C4-2B (cell line): Measurements from ENCODE around the gene MBD3L2B.
"Not testable (repeated sequence)": the region's sequence is repeated elsewhere in the genome, so short reads cannot be mapped to it uniquely, and the experiment has no call there.

Experiments
- ZFX ChIP-seq: fragments of 450-650 bp; IDR thresholded peaks from 2 replicates; pipeline ENCODE4 v1.6.1; 2017
- TF ChIP-seq, protein P1 (sequence below): fragments of 450-650 bp; conservative IDR thresholded peaks from 2 replicates; pipeline ENCODE4 v1.5.1; 2017; ENCODE audit warnings: mild to moderate bottlenecking

DNA sequence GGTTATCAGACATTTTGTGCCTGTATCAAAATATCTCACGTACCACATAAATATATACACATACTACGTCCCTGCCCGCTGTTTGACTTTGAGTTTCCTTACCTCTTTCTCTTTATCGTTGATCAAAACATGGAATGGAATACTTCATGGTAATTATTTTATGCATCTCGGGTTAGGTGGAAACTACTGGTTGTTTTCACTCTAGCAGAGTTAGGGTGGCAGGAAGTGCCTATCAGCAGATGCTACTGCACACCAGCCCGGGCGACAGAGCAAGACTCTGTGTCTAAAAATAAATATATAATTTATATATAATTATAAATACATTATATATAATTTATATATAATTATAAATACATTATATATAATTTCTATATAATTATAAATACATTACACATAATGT, 31.7 kb upstream of the MBD3L2B start:
- TF ChIP-seq, protein P1, sequence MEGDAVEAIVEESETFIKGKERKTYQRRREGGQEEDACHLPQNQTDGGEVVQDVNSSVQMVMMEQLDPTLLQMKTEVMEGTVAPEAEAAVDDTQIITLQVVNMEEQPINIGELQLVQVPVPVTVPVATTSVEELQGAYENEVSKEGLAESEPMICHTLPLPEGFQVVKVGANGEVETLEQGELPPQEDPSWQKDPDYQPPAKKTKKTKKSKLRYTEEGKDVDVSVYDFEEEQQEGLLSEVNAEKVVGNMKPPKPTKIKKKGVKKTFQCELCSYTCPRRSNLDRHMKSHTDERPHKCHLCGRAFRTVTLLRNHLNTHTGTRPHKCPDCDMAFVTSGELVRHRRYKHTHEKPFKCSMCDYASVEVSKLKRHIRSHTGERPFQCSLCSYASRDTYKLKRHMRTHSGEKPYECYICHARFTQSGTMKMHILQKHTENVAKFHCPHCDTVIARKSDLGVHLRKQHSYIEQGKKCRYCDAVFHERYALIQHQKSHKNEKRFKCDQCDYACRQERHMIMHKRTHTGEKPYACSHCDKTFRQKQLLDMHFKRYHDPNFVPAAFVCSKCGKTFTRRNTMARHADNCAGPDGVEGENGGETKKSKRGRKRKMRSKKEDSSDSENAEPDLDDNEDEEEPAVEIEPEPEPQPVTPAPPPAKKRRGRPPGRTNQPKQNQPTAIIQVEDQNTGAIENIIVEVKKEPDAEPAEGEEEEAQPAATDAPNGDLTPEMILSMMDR = not testable (repeated sequence)
- not testable (repeated sequence) for TF ChIP-seq ZFX
